Cardiac septum (tissue), 1 donor: Measurements from ENCODE around the gene FBXW10B. TPM values are rescaled to one million over a fixed set of nuclear protein-coding genes. Genes with fewer than 3 reads are reported as not detected.
"Not testable (repeated sequence)": the region's sequence is repeated elsewhere in the genome, so short reads cannot be mapped to it uniquely, and the experiment has no call there.

Source experiments
- DNase-seq: peaks from one replicate; pipeline ENCODE4 v3.0.0-alpha.2; 2020; ENCODE audit warnings: low spot score
- intact Hi-C: fragments of 100-400 bp; cut with DNase I; formaldehyde crosslinking; loops from one replicate; pipeline ENCODE4 v1.14.0; 2022
- total RNA-seq: library from RNA; stranded (reverse); fragmentation: NEBNext Ultra II Directional; extraction: Animal tissue kit (Norgen Biotek cat#: 25700); gene quantifications from one replicate; pipeline ENCODE4 v1.2.1, GENCODE V29; 2021
- donor health status: DM: no; HTN: no; CAD: no.

FBXW10B gene
- total RNA-seq, 1 donor from 2014 or later: 1.2 TPM

GRCh38 chr17:15573870-15574269 lies 45.6 kb downstream of the FBXW10B start:
- intact Hi-C loops, DNase-seq: not testable (repeated sequence)

Other genes starting within 250 kb of the FBXW10B start
- 1.8 TPM for gene CDRT4, start 152.1 kb downstream of the FBXW10B start, total RNA-seq
- 6.9 TPM for gene TVP23C, start 56.2 kb downstream of the FBXW10B start, total RNA-seq
- 22.6 TPM for gene TRIM16, start 64.6 kb upstream of the FBXW10B start, total RNA-seq
- 13.8 TPM for gene ZNF286A, start 80.0 kb upstream of the FBXW10B start, total RNA-seq
- not detected for gene TBC1D26, start 112.6 kb upstream of the FBXW10B start, total RNA-seq